ENCODE data around the gene ODAD2. TPM values are rescaled to one million over a fixed set of nuclear protein-coding genes. Genes with fewer than 3 reads are reported as not detected.

ODAD2 gene
- total RNA-seq, 1 donor from 2014 or later: not detected

DNA sequence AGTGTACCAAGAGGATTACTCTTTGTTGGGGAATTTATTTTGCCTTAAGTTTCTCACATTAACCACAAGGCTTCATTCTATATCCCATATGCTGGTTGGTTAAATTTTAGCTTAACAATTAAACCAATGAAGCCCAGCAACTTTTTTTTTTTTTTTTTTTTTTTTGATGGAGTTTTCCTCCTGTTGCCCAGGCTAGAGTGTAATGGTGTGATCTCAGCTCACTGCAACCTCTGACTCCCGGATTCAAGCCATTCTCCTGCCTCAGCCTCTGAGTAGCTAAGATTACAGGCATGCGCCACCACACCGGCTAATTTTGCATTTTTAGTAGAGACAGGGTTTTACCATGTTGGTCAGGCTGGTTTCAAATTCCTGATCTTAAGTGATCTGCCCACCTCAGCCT, 178.2 kb downstream of the ODAD2 start:
- no peak overlapping the region for H3K27ac Mint-ChIP-seq (ENCODE audit: unreplicated experiment)
- TF ChIP-seq, protein P1, sequence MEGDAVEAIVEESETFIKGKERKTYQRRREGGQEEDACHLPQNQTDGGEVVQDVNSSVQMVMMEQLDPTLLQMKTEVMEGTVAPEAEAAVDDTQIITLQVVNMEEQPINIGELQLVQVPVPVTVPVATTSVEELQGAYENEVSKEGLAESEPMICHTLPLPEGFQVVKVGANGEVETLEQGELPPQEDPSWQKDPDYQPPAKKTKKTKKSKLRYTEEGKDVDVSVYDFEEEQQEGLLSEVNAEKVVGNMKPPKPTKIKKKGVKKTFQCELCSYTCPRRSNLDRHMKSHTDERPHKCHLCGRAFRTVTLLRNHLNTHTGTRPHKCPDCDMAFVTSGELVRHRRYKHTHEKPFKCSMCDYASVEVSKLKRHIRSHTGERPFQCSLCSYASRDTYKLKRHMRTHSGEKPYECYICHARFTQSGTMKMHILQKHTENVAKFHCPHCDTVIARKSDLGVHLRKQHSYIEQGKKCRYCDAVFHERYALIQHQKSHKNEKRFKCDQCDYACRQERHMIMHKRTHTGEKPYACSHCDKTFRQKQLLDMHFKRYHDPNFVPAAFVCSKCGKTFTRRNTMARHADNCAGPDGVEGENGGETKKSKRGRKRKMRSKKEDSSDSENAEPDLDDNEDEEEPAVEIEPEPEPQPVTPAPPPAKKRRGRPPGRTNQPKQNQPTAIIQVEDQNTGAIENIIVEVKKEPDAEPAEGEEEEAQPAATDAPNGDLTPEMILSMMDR (IDR thresholded peaks at IDR 0.05; ENCODE audit: partially characterized antibody, unreplicated experiment): no peak
- DNase-seq: no peak
- no peaks in the 10 kb centered on the region for H3K36me3 Mint-ChIP-seq (ENCODE audit: unreplicated experiment)
- H3K9me3 Mint-ChIP-seq (ENCODE audit: unreplicated experiment): peaks cover 1% of the 10 kb centered on the region
- no peaks in the 10 kb centered on the region for H3K27me3 Mint-ChIP-seq (ENCODE audit: unreplicated experiment)
- H3K4me3 Mint-ChIP-seq (ENCODE audit: unreplicated experiment): no peak overlapping the region
- no peaks in the 10 kb centered on the region for H3K4me1 Mint-ChIP-seq (ENCODE audit: low read depth, unreplicated experiment)

DNA sequence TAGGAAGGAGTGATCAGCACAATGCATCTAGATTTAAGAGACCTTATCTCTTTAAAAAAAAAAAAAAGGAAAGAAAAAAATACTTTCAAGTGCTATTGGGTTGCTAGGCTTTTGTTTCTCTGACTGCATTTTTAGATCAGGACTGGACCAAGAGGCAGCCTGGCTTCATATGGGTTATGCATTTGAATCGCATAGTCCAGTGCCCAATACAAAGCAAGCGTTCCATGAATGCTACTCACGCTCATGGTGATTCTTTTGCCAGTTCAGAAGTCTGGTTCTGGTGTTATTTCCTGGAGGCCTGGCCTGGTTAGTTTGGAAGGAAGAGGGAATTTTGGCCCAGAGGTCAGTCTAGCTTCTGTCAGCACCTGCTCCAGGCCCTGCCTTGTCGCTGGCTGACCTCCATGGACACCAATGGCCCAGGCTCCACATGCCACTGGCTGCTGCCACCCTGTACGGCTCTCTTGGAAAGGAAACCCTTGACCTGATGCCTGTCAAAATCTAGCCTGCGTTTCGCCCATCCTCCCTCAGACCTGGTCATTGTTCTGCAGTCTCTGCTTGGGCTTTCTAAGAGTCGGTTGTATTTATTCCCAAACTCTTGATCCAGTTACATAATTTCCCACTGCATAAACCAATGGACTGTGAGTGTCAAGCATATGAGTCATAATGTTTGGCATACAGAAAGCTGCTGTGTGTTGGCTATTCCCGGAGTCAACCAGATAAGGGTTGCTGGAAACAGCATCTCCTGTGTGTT, 178.9 kb downstream of the ODAD2 start:
- no peak overlapping the region for H3K27ac Mint-ChIP-seq (ENCODE audit: unreplicated experiment)
- H3K9me3 Mint-ChIP-seq (ENCODE audit: unreplicated experiment): peaks cover 1% of the 10 kb centered on the region
- H3K4me3 Mint-ChIP-seq (ENCODE audit: unreplicated experiment): no peak overlapping the region
- no peak for DNase-seq
- H3K27me3 Mint-ChIP-seq (ENCODE audit: unreplicated experiment): no peaks in the 10 kb centered on the region
- H3K36me3 Mint-ChIP-seq (ENCODE audit: unreplicated experiment): no peaks in the 10 kb centered on the region
- H3K4me1 Mint-ChIP-seq (ENCODE audit: low read depth, unreplicated experiment): no peaks in the 10 kb centered on the region
- TF ChIP-seq, protein P1 (IDR thresholded peaks at IDR 0.05; ENCODE audit: partially characterized antibody, unreplicated experiment): no peak

DNA sequence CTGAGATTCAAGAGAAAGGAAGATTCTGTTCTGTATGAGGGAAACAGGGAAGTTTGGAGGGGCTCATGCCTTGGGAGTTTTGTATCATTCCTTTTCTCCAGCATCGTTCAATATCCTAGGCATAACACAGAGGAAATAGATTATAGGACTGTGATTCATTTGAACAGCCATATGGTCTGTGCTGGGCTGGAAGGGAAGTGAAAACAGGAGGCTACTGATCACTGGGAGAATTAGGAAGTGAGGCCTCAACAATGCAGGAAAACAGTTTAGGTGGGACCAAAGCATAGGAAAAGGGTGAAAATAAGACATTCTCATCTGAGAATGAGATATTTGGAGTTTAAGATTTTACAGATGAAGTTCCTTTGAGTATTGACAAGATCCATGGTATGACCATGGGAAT, 182.6 kb downstream of the ODAD2 start:
- Mint-ChIP-seq H3K27ac (ENCODE audit: unreplicated experiment) (no peak overlapping the region), H3K27me3 (ENCODE audit: unreplicated experiment) (no peaks in the 10 kb centered on the region), H3K4me3 (ENCODE audit: unreplicated experiment) (no peak overlapping the region), H3K9me3 (ENCODE audit: unreplicated experiment) (peaks cover 1% of the 10 kb centered on the region), H3K4me1 (ENCODE audit: low read depth, unreplicated experiment) (no peaks in the 10 kb centered on the region), H3K36me3 (ENCODE audit: unreplicated experiment) (no peaks in the 10 kb centered on the region)
- no peak for DNase-seq
- TF ChIP-seq, protein P1 (IDR thresholded peaks at IDR 0.05; ENCODE audit: partially characterized antibody, unreplicated experiment): no peak

DNA sequence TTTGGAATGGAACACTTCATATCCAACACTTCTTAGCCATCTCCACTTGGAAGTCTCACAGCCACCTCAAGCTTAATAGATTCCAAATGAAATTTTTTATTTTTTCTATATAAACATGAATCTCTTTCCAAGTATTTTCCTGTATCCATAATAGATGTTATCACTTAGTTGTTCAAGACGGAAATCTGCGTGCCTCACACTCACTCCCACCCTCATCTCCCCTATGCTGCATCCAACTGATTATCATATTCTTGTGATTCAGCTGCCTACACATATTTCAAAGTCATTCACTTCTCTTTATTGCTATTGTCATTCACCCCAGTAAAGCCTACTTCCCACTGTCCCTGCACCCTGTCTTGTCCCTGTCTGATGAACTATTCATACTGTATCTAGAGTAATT, 183.0 kb downstream of the ODAD2 start:
- DNase-seq: no peak
- TF ChIP-seq, protein P1 (IDR thresholded peaks at IDR 0.05; ENCODE audit: partially characterized antibody, unreplicated experiment): no peak
- H3K27ac Mint-ChIP-seq (ENCODE audit: unreplicated experiment): no peak overlapping the region

DNA sequence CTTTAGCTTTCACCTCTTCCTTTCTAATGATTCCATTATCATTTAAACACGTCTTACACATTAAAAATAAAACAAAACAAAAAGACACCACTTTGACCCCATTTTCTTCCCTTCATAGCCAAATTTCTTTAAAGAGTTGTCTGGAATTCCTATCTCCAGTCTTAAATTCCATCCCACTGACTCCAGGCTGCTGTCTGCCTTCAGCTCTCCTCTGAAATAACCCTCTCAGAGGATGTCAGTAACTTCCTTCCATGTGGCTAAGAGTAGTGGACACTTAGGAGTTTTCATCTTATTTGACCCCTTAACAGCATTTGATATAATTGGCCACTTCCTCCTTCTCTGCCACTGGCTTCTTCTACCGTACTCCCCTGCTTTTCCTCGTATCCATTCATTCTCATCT, 183.6 kb downstream of the ODAD2 start:
- TF ChIP-seq, protein P1 (IDR thresholded peaks at IDR 0.05; ENCODE audit: partially characterized antibody, unreplicated experiment): no peak
- H3K27ac Mint-ChIP-seq (ENCODE audit: unreplicated experiment): no peak overlapping the region
- no peaks in the 10 kb centered on the region for H3K36me3 Mint-ChIP-seq (ENCODE audit: unreplicated experiment)
- no peaks in the 10 kb centered on the region for H3K27me3 Mint-ChIP-seq (ENCODE audit: unreplicated experiment)
- H3K9me3 Mint-ChIP-seq (ENCODE audit: unreplicated experiment): peaks cover 1% of the 10 kb centered on the region
- no peak for DNase-seq
- no peak overlapping the region for H3K4me3 Mint-ChIP-seq (ENCODE audit: unreplicated experiment)
- H3K4me1 Mint-ChIP-seq (ENCODE audit: low read depth, unreplicated experiment): no peaks in the 10 kb centered on the region

More for the DNA sequence above, 183.0 kb downstream of the ODAD2 start:
- Mint-ChIP-seq H3K9me3 (ENCODE audit: unreplicated experiment) (peaks cover 1% of the 10 kb centered on the region), H3K4me3 (ENCODE audit: unreplicated experiment) (no peak overlapping the region), H3K27me3 (ENCODE audit: unreplicated experiment) (no peaks in the 10 kb centered on the region), H3K36me3 (ENCODE audit: unreplicated experiment) (no peaks in the 10 kb centered on the region), H3K4me1 (ENCODE audit: low read depth, unreplicated experiment) (no peaks in the 10 kb centered on the region)
